GM12801 (cell line): ENCODE data around the gene ITPR2.

ENCODE experiments used
- TF ChIP-seq, protein P1 (sequence below): IDR thresholded peaks from one replicate; pipeline ENCODE4 v1.5.1; 2011; ENCODE audit warnings: control low read depth; ENCODE audit not compliant: insufficient read length; ENCODE audit errors: extremely low read depth

The ITPR2 gene

GRCh38 chr12:26694402-26694801 is 138.6 kb downstream of the ITPR2 start:
- TF ChIP-seq, protein P1, sequence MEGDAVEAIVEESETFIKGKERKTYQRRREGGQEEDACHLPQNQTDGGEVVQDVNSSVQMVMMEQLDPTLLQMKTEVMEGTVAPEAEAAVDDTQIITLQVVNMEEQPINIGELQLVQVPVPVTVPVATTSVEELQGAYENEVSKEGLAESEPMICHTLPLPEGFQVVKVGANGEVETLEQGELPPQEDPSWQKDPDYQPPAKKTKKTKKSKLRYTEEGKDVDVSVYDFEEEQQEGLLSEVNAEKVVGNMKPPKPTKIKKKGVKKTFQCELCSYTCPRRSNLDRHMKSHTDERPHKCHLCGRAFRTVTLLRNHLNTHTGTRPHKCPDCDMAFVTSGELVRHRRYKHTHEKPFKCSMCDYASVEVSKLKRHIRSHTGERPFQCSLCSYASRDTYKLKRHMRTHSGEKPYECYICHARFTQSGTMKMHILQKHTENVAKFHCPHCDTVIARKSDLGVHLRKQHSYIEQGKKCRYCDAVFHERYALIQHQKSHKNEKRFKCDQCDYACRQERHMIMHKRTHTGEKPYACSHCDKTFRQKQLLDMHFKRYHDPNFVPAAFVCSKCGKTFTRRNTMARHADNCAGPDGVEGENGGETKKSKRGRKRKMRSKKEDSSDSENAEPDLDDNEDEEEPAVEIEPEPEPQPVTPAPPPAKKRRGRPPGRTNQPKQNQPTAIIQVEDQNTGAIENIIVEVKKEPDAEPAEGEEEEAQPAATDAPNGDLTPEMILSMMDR: no peak

DNA sequence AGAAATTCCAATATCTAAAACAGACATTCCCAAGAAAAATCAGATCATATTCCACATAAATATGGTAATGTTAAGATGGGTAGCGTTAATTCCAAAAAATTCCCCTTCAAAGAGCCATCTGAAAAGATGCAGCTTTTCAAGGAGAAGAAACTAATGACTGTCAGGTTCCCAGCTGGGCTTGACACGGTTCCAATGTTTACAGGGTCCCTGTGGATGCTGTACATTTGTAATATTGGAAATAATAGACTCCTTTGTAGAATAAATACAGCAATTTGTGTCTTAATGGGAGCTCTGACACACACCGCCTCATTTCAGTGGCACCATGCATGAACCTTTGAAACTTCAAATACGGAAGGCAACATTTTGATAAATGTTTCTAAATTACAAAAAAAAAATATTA is 140.6 kb downstream of the ITPR2 start:
- TF ChIP-seq, protein P1: no peak

DNA sequence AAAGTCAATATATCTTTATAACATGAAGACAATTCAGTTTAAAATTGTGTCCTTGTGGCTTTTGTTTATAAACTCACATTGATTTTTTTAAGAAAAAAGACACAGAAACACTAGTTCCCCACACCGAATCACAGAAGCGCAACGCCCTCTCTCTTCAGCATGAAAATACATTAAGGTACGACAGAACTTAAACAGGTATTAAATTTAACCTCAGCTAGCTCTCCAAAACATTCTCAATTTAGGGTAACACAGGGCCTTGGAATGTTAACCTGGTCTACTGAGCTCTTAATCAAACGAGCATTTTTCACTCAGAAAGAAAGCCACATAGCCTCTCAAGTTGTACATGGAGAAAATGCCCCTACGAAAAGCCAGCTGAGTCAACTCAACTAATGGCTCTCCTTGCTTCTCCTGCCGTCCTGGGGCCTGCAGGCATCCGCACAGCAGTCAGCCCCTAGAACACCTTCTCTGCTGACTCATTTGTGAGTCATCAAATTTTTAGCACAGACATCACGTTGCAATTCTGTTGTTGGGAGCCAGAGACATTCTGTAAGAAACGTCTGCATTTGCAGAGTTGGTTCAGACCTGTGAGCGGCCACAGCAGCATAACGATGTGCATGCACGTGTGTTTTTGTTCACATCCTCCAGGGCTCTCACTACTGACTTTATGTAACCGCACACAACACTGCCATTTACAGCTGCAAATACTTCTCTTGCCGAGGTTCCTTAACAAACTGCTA is 141.6 kb downstream of the ITPR2 start:
- TF ChIP-seq, protein P1: no peak

DNA sequence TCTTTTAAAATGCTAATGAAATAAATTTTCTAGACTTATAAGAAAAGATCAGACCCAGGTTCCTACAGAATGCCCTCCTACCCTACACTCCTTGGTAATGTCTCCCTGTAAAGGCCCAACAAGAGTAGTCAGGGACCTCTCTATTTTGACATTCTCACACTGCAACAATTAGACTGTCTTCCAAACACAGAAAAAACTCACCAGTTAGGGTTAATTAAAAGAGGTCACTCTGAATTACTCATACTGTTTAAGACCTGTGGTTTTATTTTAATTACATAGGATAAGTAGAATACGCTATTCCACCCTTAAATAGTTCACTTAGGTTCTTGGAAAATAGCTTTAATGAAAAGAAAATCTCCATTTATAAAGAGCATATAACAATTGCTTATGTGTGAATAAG is 142.4 kb downstream of the ITPR2 start:
- TF ChIP-seq, protein P1: no peak

DNA sequence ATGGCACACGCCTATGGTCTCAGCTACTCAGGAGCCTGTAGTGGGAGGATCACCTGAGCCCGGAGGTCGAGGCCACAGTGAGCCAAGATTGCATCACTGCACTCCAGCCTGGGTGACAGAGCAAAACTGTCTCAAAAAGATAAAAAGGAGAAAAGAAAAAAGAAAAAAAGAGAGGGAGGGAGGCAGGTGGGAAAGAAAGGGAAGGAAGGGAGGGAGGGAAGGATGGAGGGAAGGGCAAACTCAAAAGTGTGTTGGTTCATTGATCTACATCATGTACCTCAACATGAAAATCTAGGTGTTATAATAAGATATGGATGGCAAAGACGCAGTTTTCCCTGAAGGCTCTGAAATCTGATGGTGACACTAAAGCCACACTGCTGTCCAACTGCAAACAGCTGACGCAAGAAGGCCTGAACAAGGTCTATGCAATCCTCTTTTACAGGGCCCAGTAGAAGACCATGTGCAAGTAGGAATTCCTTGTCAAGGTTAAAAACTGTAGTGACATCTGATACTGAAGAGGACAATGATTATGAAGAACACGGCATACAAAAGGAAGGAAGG is 143.6 kb downstream of the ITPR2 start:
- TF ChIP-seq, protein P1: no peak

DNA sequence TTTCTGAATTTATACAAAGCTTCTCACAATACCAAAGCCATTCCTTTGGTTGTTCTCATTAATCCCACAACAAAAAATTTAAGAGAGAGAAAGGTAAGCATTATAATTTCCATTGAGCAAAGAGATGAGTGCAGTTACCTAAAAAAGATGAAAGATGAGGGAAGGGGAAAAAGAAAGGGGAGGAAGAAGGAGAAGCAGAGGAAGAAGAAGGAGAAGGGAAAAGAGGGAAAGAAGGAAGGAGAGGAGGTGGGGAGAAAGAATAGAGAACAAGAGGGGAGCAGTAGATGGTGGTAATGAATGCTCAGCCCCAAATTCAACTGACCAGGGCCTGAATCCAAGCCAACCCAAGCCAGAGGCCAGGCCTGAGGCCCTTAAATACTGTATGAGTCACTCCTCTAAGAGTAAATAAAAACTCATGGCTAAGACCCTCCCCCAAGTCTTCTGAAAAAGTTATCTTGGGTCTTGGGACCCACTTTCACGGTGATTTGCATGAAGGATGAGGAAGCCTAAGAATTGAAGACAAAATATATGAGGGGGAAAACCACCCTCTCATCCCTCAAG is 144.6 kb downstream of the ITPR2 start:
- TF ChIP-seq, protein P1: no peak

DNA sequence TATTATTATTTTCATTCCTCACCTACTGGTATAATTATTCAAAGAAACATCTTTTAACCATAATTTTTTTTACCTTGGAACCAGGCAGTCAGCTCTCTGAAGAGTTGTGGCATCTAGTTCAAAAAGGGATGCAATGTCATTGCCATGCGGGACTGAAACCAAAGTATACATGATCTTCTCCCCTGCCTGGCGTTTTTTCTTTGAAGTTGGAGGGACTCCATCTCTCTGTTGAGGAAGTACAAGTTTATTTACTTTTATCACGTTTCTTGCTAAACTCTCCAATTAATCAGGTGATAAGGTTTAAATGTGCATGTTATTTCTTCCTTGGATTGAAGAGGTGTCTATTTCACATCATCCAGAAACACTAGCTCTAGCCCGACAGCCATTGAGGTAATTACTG is 146.6 kb downstream of the ITPR2 start:
- TF ChIP-seq, protein P1: no peak
